Measurements from ENCODE around the gene SDK1. TPM values are rescaled to one million over a fixed set of nuclear protein-coding genes. Genes with fewer than 3 reads are reported as not detected.
A peak's percentile ranks its signal among the peaks of the same experiment; 100 is the strongest.

SDK1 gene
- total RNA-seq, 1 donor from 2014 or later: 10.4 TPM

DNA sequence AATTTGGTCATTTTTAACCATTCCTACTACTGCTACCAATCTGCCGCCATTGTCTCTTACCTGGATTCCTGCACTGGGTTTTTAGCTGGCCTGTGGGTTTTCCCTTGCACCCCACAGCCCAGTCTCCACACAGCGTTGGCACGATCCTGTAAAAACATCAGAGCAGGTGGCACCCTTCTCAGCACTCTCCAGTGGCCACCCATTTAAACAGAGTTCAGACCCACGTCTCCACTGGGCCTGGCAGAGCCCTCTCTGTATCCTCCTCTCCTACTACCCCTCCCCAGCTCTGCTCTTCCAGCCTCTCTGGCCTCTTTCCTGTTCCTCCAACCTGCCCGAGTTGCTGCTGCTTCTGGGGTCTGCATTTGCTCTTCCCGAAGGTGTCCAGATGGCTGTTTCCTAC, 259.4 kb downstream of the SDK1 start:
- no peaks in the 10 kb centered on the region for H3K27me3 ChIP-seq
- DNase-seq (no peak), ATAC-seq (peak; percentile 12)
- no peaks in the 10 kb centered on the region for H3K36me3 ChIP-seq
- H3K4me1 ChIP-seq: no peaks in the 10 kb centered on the region
- TF ChIP-seq, protein P1, sequence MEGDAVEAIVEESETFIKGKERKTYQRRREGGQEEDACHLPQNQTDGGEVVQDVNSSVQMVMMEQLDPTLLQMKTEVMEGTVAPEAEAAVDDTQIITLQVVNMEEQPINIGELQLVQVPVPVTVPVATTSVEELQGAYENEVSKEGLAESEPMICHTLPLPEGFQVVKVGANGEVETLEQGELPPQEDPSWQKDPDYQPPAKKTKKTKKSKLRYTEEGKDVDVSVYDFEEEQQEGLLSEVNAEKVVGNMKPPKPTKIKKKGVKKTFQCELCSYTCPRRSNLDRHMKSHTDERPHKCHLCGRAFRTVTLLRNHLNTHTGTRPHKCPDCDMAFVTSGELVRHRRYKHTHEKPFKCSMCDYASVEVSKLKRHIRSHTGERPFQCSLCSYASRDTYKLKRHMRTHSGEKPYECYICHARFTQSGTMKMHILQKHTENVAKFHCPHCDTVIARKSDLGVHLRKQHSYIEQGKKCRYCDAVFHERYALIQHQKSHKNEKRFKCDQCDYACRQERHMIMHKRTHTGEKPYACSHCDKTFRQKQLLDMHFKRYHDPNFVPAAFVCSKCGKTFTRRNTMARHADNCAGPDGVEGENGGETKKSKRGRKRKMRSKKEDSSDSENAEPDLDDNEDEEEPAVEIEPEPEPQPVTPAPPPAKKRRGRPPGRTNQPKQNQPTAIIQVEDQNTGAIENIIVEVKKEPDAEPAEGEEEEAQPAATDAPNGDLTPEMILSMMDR (IDR thresholded peaks at IDR 0.05): no peak
- intact Hi-C loops (cut with DNase I): no loop called here
- H3K4me3 ChIP-seq: no peak overlapping the region
- no peak overlapping the region for H3K27ac ChIP-seq
- H3K9me3 ChIP-seq: no peaks in the 10 kb centered on the region

DNA sequence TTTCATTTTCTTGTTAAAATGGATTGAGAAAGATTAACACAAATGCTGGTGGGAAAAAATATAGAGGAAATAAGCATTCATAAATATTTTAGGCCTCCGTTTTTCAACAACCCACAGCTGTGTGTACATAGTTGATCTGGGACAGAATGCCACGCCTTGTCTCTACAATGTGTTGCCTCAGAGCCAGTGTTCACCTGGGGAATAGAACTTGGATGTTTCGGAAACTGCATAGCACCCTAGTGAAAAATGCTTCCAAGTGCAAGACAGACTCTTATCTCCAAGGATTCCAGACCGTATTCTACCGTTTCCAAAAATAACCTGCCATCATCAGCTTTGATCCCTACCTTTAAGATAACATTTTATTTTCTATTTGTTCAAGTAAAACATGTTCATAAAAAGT, 260.9 kb downstream of the SDK1 start:
- Histone ChIP-seq H3K27ac (no peak overlapping the region), H3K9me3 (no peaks in the 10 kb centered on the region), H3K36me3 (no peaks in the 10 kb centered on the region), H3K27me3 (no peaks in the 10 kb centered on the region), H3K4me3 (no peak overlapping the region), H3K4me1 (no peaks in the 10 kb centered on the region)
- ATAC-seq: peak; percentile 75
- TF ChIP-seq, protein P1 (IDR thresholded peaks at IDR 0.05): no peak
- DNase-seq: no peak
- intact Hi-C loops (cut with DNase I): no loop called here

DNA sequence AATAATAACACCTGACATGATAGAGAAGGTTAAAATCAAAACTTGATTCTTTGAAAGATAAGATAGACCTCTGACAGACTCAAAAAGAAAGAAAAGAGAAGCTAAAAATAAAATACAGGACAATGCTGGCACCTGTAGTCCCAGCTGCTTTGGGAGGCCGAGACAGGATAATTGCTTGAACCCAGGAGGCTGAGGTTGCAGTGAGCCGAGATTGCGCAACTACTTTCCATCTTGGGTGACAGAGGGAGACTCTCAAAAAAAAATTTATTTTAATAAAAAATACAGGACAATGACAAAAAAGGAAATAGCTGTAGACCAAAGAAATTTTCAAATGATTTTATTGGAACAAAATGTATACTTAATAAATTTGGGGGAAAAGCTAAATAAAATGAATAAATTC, 263.2 kb downstream of the SDK1 start:
- Histone ChIP-seq H3K36me3 (no peaks in the 10 kb centered on the region), H3K4me1 (no peaks in the 10 kb centered on the region), H3K4me3 (no peak overlapping the region), H3K27ac (no peak overlapping the region), H3K9me3 (no peaks in the 10 kb centered on the region), H3K27me3 (no peaks in the 10 kb centered on the region)
- no peak for DNase-seq
- TF ChIP-seq, protein P1 (IDR thresholded peaks at IDR 0.05): no peak
- no peak for ATAC-seq
- intact Hi-C loops (cut with DNase I): no loop called here

DNA sequence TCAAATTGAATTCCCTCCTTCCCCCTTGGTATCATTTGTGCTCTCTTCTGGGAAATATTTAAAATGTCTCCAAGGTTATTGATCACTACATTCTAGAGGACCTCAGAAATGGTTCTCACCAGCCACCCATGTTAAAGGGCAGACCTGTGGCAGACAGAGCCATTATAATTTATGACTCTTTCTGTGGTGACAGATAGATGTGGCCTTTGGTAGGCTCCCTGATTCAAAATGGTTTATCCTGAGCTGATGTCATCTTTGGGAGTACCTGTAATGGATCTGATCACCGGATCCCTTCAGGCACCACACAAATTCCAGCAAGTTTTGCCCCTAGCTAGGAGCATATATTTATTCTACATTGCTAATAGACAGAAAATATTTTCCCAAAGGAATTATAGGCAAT, 267.5 kb downstream of the SDK1 start:
- ATAC-seq: no peak
- Histone ChIP-seq H3K27ac (no peak overlapping the region), H3K27me3 (no peaks in the 10 kb centered on the region), H3K36me3 (no peaks in the 10 kb centered on the region), H3K4me1 (no peaks in the 10 kb centered on the region), H3K9me3 (no peaks in the 10 kb centered on the region), H3K4me3 (no peak overlapping the region)
- TF ChIP-seq, protein P1 (IDR thresholded peaks at IDR 0.05): no peak
- intact Hi-C loops (cut with DNase I): no loop called here
- no peak for DNase-seq

DNA sequence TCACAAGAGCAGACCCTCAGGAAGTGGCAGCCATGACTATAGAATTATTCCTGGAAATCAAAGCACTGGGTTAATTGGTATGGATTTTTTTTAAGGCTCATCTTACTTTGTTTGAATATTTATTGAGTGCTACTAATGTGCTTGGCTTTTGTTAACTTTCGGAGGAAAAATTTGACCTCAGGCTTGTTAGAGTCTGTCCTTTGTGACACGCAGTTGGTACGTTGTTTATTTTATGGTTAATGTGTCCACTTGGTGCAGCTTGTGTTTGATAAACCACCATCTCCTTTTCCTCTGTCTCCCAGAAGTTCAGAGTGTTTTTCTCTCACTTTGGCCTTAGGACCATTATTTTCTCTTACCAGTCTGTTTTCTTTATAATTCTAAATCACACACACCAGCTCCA, 268.6 kb downstream of the SDK1 start:
- TF ChIP-seq, protein P1 (IDR thresholded peaks at IDR 0.05): no peak
- Histone ChIP-seq H3K9me3 (no peaks in the 10 kb centered on the region), H3K27ac (no peak overlapping the region), H3K4me1 (no peaks in the 10 kb centered on the region), H3K4me3 (no peak overlapping the region), H3K36me3 (no peaks in the 10 kb centered on the region), H3K27me3 (no peaks in the 10 kb centered on the region)
- intact Hi-C loops (cut with DNase I): no loop called here
- ATAC-seq (no peak), DNase-seq (no peak)

DNA sequence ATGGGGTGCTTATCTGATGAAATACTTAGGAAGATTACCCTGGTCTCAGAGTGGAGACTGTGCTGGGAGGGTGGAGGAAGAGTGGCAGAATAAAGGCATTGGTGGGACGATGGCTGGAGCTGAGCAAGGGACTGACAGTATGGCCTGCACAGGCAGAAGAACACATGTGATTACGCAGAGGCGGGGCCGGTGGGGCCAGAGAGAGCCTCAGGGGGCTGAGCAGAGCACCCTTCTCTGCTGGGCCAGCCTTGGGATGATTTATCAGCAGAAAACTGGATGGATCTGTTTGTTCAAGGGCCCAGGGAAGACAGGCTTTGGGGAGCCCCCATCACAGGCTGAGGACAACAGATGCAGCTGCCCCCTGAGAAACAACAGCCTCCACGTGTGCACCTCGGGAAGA, 272.1 kb downstream of the SDK1 start:
- intact Hi-C loops (cut with DNase I): no loop called here
- ATAC-seq: peak; percentile 12
- DNase-seq: no peak
- H3K9me3 ChIP-seq: peaks cover under 1% of the 10 kb centered on the region
- H3K4me3 ChIP-seq: no peak overlapping the region
- no peaks in the 10 kb centered on the region for H3K27me3 ChIP-seq
- no peaks in the 10 kb centered on the region for H3K4me1 ChIP-seq
- TF ChIP-seq, protein P1 (IDR thresholded peaks at IDR 0.05): no peak
- H3K27ac ChIP-seq: no peak overlapping the region
- no peaks in the 10 kb centered on the region for H3K36me3 ChIP-seq

Data from upper lobe of right lung (tissue), 1 donor.